ENCODE results near the gene FHAD1.

Gene FHAD1

GRCh38 chr1:15218287-15219279 is 28.4 kb upstream of the FHAD1 start:
- DNase-seq (ENCODE audit: low spot score): no peak

GRCh38 chr1:15219280-15220023 is 27.6 kb upstream of the FHAD1 start:
- DNase-seq (ENCODE audit: low spot score): no peak

GRCh38 chr1:15220024-15220392 is 27.0 kb upstream of the FHAD1 start:
- DNase-seq (ENCODE audit: low spot score): no peak

GRCh38 chr1:15220825-15221431 is 26.1 kb upstream of the FHAD1 start:
- no peak for DNase-seq (ENCODE audit: low spot score)

- no peak for DNase-seq (ENCODE audit: low spot score)
Measured at GRCh38 chr1:15222653-15223303, 24.2 kb upstream of the FHAD1 start.

GRCh38 chr1:15224259-15224869 is 22.7 kb upstream of the FHAD1 start:
- DNase-seq (ENCODE audit: low spot score): no peak

- no peak for DNase-seq (ENCODE audit: low spot score)
Measured at GRCh38 chr1:15224974-15225373, 22.0 kb upstream of the FHAD1 start.

GRCh38 chr1:15225461-15225860 is 21.6 kb upstream of the FHAD1 start:
- no peak for DNase-seq (ENCODE audit: low spot score)

GRCh38 chr1:15226388-15227255 is 20.4 kb upstream of the FHAD1 start:
- DNase-seq (ENCODE audit: low spot score): no peak

GRCh38 chr1:15229707-15230131 is 17.3 kb upstream of the FHAD1 start:
- no peak for DNase-seq (ENCODE audit: low spot score)

- DNase-seq (ENCODE audit: low spot score): no peak
Measured at GRCh38 chr1:15231714-15232201, 15.3 kb upstream of the FHAD1 start.

GRCh38 chr1:15233689-15234088 is 13.3 kb upstream of the FHAD1 start:
- no peak for DNase-seq (ENCODE audit: low spot score)

GRCh38 chr1:15236321-15236721 is 10.7 kb upstream of the FHAD1 start:
- no peak for DNase-seq (ENCODE audit: low spot score)

- no peak for DNase-seq (ENCODE audit: low spot score)
Measured at GRCh38 chr1:15236746-15237145, 10.3 kb upstream of the FHAD1 start.

- no peak for DNase-seq (ENCODE audit: low spot score)
Measured at GRCh38 chr1:15238789-15239188, 8.2 kb upstream of the FHAD1 start.

- DNase-seq (ENCODE audit: low spot score): no peak
Measured at GRCh38 chr1:15242766-15243165, 4.3 kb upstream of the FHAD1 start.

GRCh38 chr1:15243275-15244043 is 3.6 kb upstream of the FHAD1 start:
- no peak for DNase-seq (ENCODE audit: low spot score)

- DNase-seq (ENCODE audit: low spot score): no peak
Measured at GRCh38 chr1:15244813-15245212, 2.2 kb upstream of the FHAD1 start.

- no peak for DNase-seq (ENCODE audit: low spot score)
Measured at GRCh38 chr1:15245593-15246360, 1.2 kb upstream of the FHAD1 start.
